ENCODE data around the gene SMOC1.

- no peak for TF ChIP-seq CTCF (IDR thresholded peaks at IDR 0.05; ENCODE audit: borderline replicate concordance, extremely low read depth, low read length, poor library complexity, severe bottlenecking)
- TF ChIP-seq EZH2 (IDR thresholded peaks at IDR 0.05; ENCODE audit: borderline replicate concordance, low read depth, low read length, severe bottlenecking): no peak
Measured at GRCh38 chr14:70019695-70020094, 140.5 kb downstream of the SMOC1 start.
